Cardiac atrium fibroblast (primary cell): Measurements from ENCODE around the gene GPD2. TPM values are rescaled to one million over a fixed set of nuclear protein-coding genes. Genes with fewer than 3 reads are reported as not detected.

ENCODE experiments used
- total RNA-seq: library from RNA; depleted of rRNA; stranded (reverse); fragments of >200 nt; gene quantifications from 2 replicates; pipeline ENCODE4 v1.2.3, GENCODE V29; 2015

GPD2 gene
- 20.4 and 54.7 TPM in 2 replicates for total RNA-seq

GRCh38 chr2:156435718-156436496, at the start of gene GPD2:
Gene GPD2, plus strand, starts transcription at chr2:156436379. Its CDS starts 39,727 bp downstream, at chr2:156476106.

Other genes with a start within 250 kb of the GPD2 start
- 0.16 and 3.1 TPM in 2 replicates for gene NR4A2, start 103.7 kb upstream of the GPD2 start, total RNA-seq